H1 (cell line): ENCODE data around the gene KDM6B. TPM values are rescaled to one million over a fixed set of nuclear protein-coding genes. Genes with fewer than 3 reads are reported as not detected.
A peak's percentile ranks its signal among the peaks of the same experiment; 100 is the strongest.

Experiments
- CREB1 ChIP-seq: IDR thresholded peaks from 2 replicates; pipeline ENCODE4 v1.6.1; 2012; ENCODE audit warnings: inconsistent platforms
- HDAC6 ChIP-seq: IDR thresholded peaks from one replicate; pipeline ENCODE4 v1.7.1; 2012; ENCODE audit warnings: low read depth, mild to moderate bottlenecking, inconsistent platforms, low read length, moderate library complexity
- POLR2AphosphoS5 ChIP-seq: IDR thresholded peaks from 2 replicates; pipeline ENCODE4 v1.6.1; 2011; ENCODE audit warnings: low read depth, low read length
- POU5F1 ChIP-seq: IDR thresholded peaks from 2 replicates; pipeline ENCODE4 v1.6.1; 2011; ENCODE audit warnings: low read depth, mild to moderate bottlenecking, low read length, moderate library complexity
- RAD21 ChIP-seq, 2 experiments: IDR thresholded peaks in 1 of 2; conservative IDR thresholded peaks in 1 of 2; 2 replicates each; pipeline ENCODE4 v1.6.1; 2011; ENCODE audit warnings: low read depth in 2 of 2, low read length in 2 of 2, improper control_type of control experiment in 1 of 2, inconsistent platforms in 1 of 2, mild to moderate bottlenecking in 1 of 2, moderate library complexity in 1 of 2
- SIN3A ChIP-seq, 2 experiments: IDR thresholded peaks in 1 of 2; conservative IDR thresholded peaks in 1 of 2; 2 replicates each; pipeline ENCODE4 v1.6.1; 2011 to 2012; ENCODE audit warnings: low read length in 2 of 2, improper control_type of control experiment in 1 of 2, low read depth in 1 of 2, mild to moderate bottlenecking in 1 of 2
- TBP ChIP-seq: IDR thresholded peaks from 2 replicates; pipeline ENCODE4 v1.6.1; 2011; ENCODE audit warnings: low read depth, low read length, improper control_type of control experiment
- YY1 ChIP-seq: IDR thresholded peaks from 2 replicates; pipeline ENCODE4 v1.6.1; 2011; ENCODE audit warnings: low read depth, mild to moderate bottlenecking, low read length
- polyA plus RNA-seq, 7 experiments: library from polyadenylated mRNA; depleted of rRNA in 3 of 7; stranded (reverse) in 5 of 7; unstranded in 2 of 7; fragments of >200 nt in 5 of 7; fragments of 200-250 nt in 2 of 7; gene quantifications; 1 replicate in 5 of 7; 2 replicates in 1 of 7; 4 replicates in 1 of 7; pipeline versions ENCODE4 v1.2.1 to v1.2.3, GENCODE V29; 2011 to 2013; ENCODE audit warnings: missing spikeins in 2 of 7, mixed read lengths in 2 of 7
- total RNA-seq: library from RNA; stranded (reverse); fragmentation: NEBNext Ultra II Directional; extraction: Animal tissue kit (Norgen Biotek cat#: 25700); gene quantifications from 2 replicates; pipeline ENCODE4 v1.2.1, GENCODE V29; 2021
- TF ChIP-seq, protein P1 (sequence below): fragments of 300-600 bp; sonication (generic); IDR thresholded peaks from 2 replicates; pipeline ENCODE4 v1.7.1; 2012; ENCODE audit warnings: low read length, moderate library complexity, mild to moderate bottlenecking, inconsistent platforms; ENCODE audit not compliant: insufficient replicate concordance

Gene KDM6B
- total and polyA plus RNA-seq, 2 of the 8 experiments (the other 6 are each of a cell fraction or from before 2014, with no cell fraction given) = 0.48 to 3.7 TPM

DNA sequence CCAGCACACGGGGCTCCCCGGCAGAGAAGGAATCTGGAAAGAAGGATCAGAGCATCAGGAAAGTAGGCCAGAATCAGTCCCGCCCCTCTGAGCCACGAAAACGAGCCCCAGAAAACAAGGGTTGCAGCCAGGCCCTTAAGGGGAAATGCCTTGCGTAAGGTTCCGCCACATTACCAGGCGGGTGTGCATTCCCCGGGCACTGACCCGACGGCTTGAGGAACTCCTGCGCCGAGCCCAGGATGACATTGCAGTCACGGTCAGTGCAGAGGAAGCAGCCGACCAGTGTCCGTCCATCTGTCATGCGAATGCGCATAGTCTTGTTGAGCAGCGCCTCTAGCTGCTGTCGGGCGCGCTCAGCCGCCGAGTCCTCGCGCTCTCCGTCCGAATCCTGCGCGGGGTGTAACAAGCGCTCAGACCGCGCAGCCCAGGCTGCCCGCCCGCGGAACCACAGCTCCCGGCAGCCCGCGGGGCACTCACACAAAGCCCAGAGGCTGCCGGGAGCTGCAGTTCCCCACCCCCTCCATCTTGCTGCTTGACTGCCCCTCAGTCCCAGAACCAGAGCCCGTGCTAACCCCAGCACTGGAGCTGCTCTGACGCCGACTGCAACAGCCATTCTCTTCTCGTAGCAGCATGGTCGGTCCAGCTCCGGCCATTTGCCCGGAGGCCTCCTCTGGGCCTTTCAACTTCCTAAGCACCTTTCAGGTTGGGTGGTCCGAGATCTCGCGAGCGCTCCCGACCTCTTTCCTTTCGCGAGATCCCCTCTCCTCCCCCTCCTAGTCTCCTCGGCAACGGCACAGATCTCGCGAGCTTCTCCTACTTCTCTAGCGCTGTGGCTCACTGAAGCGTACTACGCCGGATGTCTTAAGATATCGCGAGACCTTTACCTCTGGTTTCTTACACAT, 23.0 kb downstream of the KDM6B start, which contains the start of gene NAA38 (continued):
- TF ChIP-seq, protein P1, sequence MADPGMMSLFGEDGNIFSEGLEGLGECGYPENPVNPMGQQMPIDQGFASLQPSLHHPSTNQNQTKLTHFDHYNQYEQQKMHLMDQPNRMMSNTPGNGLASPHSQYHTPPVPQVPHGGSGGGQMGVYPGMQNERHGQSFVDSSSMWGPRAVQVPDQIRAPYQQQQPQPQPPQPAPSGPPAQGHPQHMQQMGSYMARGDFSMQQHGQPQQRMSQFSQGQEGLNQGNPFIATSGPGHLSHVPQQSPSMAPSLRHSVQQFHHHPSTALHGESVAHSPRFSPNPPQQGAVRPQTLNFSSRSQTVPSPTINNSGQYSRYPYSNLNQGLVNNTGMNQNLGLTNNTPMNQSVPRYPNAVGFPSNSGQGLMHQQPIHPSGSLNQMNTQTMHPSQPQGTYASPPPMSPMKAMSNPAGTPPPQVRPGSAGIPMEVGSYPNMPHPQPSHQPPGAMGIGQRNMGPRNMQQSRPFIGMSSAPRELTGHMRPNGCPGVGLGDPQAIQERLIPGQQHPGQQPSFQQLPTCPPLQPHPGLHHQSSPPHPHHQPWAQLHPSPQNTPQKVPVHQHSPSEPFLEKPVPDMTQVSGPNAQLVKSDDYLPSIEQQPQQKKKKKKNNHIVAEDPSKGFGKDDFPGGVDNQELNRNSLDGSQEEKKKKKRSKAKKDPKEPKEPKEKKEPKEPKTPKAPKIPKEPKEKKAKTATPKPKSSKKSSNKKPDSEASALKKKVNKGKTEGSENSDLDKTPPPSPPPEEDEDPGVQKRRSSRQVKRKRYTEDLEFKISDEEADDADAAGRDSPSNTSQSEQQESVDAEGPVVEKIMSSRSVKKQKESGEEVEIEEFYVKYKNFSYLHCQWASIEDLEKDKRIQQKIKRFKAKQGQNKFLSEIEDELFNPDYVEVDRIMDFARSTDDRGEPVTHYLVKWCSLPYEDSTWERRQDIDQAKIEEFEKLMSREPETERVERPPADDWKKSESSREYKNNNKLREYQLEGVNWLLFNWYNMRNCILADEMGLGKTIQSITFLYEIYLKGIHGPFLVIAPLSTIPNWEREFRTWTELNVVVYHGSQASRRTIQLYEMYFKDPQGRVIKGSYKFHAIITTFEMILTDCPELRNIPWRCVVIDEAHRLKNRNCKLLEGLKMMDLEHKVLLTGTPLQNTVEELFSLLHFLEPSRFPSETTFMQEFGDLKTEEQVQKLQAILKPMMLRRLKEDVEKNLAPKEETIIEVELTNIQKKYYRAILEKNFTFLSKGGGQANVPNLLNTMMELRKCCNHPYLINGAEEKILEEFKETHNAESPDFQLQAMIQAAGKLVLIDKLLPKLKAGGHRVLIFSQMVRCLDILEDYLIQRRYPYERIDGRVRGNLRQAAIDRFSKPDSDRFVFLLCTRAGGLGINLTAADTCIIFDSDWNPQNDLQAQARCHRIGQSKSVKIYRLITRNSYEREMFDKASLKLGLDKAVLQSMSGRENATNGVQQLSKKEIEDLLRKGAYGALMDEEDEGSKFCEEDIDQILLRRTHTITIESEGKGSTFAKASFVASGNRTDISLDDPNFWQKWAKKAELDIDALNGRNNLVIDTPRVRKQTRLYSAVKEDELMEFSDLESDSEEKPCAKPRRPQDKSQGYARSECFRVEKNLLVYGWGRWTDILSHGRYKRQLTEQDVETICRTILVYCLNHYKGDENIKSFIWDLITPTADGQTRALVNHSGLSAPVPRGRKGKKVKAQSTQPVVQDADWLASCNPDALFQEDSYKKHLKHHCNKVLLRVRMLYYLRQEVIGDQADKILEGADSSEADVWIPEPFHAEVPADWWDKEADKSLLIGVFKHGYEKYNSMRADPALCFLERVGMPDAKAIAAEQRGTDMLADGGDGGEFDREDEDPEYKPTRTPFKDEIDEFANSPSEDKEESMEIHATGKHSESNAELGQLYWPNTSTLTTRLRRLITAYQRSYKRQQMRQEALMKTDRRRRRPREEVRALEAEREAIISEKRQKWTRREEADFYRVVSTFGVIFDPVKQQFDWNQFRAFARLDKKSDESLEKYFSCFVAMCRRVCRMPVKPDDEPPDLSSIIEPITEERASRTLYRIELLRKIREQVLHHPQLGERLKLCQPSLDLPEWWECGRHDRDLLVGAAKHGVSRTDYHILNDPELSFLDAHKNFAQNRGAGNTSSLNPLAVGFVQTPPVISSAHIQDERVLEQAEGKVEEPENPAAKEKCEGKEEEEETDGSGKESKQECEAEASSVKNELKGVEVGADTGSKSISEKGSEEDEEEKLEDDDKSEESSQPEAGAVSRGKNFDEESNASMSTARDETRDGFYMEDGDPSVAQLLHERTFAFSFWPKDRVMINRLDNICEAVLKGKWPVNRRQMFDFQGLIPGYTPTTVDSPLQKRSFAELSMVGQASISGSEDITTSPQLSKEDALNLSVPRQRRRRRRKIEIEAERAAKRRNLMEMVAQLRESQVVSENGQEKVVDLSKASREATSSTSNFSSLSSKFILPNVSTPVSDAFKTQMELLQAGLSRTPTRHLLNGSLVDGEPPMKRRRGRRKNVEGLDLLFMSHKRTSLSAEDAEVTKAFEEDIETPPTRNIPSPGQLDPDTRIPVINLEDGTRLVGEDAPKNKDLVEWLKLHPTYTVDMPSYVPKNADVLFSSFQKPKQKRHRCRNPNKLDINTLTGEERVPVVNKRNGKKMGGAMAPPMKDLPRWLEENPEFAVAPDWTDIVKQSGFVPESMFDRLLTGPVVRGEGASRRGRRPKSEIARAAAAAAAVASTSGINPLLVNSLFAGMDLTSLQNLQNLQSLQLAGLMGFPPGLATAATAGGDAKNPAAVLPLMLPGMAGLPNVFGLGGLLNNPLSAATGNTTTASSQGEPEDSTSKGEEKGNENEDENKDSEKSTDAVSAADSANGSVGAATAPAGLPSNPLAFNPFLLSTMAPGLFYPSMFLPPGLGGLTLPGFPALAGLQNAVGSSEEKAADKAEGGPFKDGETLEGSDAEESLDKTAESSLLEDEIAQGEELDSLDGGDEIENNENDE = no peak
- TF ChIP-seq YY1 (peak; percentile 93), HDAC6 (no peak), TBP (0 out of 2 replicates have a peak, but pooled peaks have one; percentile 39), POLR2AphosphoS5 (no peak; the same call in 1 of the 2 replicates), POU5F1 (no peak), RAD21 (IDR thresholded peaks at IDR 0.05 in 1 of 2, conservative IDR thresholded peaks at IDR 0.05 in 1 of 2; ENCODE audit: low read depth in 2 of 2, low read length in 2 of 2) (peak; percentile 3 to 35; a peak in 2 of 4 replicates), SIN3A (conservative IDR thresholded peaks at IDR 0.05 in 1 of 2, IDR thresholded peaks at IDR 0.05 in 1 of 2; ENCODE audit: low read depth in 1 of 2, low read length in 2 of 2) (peak; percentile 78 to 83; a peak in 1 of 4 replicates), CREB1 (peak; percentile 39; the same call in 1 of the 2 replicates)
